ENCODE measurements around the gene ATG12.

DNA sequence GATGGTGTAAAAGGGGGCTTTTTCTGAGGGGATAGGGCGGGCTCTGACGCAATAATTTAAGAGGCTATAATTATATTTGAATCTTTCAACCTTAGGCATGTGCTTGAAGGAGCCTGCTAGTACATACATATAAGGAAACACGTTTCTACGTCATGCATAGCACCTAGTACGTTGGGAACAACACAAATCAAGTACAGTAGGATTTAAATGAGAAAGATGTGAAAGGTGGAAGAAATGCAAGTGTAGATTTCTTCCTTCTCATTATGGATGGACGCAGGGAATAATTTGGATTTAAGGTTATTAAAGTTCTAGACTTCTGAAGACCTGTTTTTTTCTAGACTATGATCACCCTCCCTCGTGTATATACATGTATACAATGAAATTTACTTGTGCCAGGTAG lies 24.0 kb downstream of the ATG12 start:
- TF ChIP-seq, protein P1, sequence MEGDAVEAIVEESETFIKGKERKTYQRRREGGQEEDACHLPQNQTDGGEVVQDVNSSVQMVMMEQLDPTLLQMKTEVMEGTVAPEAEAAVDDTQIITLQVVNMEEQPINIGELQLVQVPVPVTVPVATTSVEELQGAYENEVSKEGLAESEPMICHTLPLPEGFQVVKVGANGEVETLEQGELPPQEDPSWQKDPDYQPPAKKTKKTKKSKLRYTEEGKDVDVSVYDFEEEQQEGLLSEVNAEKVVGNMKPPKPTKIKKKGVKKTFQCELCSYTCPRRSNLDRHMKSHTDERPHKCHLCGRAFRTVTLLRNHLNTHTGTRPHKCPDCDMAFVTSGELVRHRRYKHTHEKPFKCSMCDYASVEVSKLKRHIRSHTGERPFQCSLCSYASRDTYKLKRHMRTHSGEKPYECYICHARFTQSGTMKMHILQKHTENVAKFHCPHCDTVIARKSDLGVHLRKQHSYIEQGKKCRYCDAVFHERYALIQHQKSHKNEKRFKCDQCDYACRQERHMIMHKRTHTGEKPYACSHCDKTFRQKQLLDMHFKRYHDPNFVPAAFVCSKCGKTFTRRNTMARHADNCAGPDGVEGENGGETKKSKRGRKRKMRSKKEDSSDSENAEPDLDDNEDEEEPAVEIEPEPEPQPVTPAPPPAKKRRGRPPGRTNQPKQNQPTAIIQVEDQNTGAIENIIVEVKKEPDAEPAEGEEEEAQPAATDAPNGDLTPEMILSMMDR (IDR thresholded peaks at IDR 0.05), result no peak
- TF ChIP-seq EZH2 (IDR thresholded peaks at IDR 0.05) (no peak), EZH2phosphoT487 (IDR thresholded peaks at IDR 0.05) (no peak)

Measured in neural progenitor cell (in vitro differentiated cells).